ENCODE data around the gene TMEM259. TPM values are rescaled to one million over a fixed set of nuclear protein-coding genes. Genes with fewer than 3 reads are reported as not detected.

Gene TMEM259
- total and polyA plus RNA-seq, 2 of the 8 experiments (the other 6 are each of a cell fraction or from before 2014, with no cell fraction given) = 140 to 243 TPM

DNA sequence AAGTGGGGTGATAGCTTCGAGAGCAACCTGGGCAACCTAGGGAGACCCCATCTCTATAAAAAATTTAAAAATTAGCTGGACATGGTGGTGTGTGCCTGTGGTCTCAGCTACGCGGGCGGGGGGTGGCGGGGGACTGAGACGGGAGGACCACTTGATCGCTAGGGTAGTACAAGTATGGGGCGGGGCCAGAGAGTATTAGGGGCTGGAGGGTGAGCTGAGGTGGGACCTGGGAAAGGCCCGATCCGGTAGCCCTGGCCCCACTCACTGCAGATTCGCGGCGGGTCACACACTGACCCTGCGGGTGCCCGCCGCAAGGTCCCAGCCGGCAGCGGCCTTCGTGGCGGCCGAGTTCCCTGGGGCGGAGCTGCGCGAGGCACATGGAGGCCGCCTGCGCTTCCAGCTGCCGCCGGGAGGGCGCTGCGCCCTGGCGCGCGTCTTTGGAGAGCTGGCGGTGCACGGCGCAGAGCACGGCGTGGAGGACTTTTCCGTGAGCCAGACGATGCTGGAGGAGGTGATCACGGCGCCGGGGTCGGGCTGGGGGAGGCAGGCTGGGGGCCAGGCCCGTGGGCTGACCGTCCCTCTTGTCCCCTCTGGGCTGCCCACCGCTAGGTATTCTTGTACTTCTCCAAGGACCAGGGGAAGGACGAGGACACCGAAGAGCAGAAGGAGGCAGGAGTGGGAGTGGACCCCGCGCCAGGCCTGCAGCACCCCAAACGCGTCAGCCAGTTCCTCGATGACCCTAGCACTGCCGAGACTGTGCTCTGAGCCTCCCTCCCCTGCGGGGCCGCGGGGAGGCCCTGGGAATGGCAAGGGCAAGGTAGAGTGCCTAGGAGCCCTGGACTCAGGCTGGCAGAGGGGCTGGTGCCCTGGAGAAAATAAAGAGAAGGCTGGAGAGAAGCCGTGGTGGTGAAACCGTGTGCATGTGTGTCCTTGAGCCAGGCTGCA lies 44.0 kb upstream of the TMEM259 start (continued):
- TF ChIP-seq, protein P1, sequence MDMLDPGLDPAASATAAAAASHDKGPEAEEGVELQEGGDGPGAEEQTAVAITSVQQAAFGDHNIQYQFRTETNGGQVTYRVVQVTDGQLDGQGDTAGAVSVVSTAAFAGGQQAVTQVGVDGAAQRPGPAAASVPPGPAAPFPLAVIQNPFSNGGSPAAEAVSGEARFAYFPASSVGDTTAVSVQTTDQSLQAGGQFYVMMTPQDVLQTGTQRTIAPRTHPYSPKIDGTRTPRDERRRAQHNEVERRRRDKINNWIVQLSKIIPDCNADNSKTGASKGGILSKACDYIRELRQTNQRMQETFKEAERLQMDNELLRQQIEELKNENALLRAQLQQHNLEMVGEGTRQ (IDR thresholded peaks at IDR 0.05; ENCODE audit: low read length) = peak; percentile 5; the same call in 1 of the 2 replicates
- no peak for TF ChIP-seq MAFK (IDR thresholded peaks at IDR 0.05; ENCODE audit: low read depth, low read length)
- no peak for TF ChIP-seq POU5F1 (IDR thresholded peaks at IDR 0.05; ENCODE audit: low read depth, low read length)
- TF ChIP-seq TAF1 (IDR thresholded peaks at IDR 0.05; ENCODE audit: low read depth, low read length) = no peak
- TF ChIP-seq ZNF274 (IDR thresholded peaks at IDR 0.05; ENCODE audit: borderline replicate concordance, extremely low read depth, low read length) = no peak
- TF ChIP-seq JUN (IDR thresholded peaks at IDR 0.05; ENCODE audit: low read depth, low read length) = no peak
- no peak for TF ChIP-seq POLR2A (IDR thresholded peaks at IDR 0.05; ENCODE audit: control extremely low read depth in 1 of 2, low read depth in 2 of 2, low read length in 2 of 2)
- TF ChIP-seq CBX8 (IDR thresholded peaks at IDR 0.05; ENCODE audit: borderline replicate concordance, low read depth, low read length) = no peak

All from H1 (cell line).